Left renal cortex interstitium (tissue), 4 donors: ENCODE data around the gene STK36. TPM values are rescaled to one million over a fixed set of nuclear protein-coding genes. Genes with fewer than 3 reads are reported as not detected.

ENCODE experiments used
- DNase-seq, 4 donors: peaks; one replicate each; pipeline ENCODE4 v3.0.0-alpha.2; 2013; ENCODE audit warnings: low read depth in 4 of 4, low spot score in 2 of 4, missing footprints in 1 of 4
- polyA plus RNA-seq, 4 donors: library from polyadenylated mRNA; unstranded; fragments of 120-200 nt; gene quantifications; one replicate each; pipeline ENCODE4 v1.2.1, GENCODE V29; 2013; ENCODE audit not compliant: insufficient read length in 4 of 4

The STK36 gene
- polyA plus RNA-seq, 4 donors: 37.0 to 118 (median 82.2) TPM

- DNase-seq: no peak
These were observed 42.0 kb downstream of the STK36 start for GRCh38 chr2:218713922-218714321.

DNA sequence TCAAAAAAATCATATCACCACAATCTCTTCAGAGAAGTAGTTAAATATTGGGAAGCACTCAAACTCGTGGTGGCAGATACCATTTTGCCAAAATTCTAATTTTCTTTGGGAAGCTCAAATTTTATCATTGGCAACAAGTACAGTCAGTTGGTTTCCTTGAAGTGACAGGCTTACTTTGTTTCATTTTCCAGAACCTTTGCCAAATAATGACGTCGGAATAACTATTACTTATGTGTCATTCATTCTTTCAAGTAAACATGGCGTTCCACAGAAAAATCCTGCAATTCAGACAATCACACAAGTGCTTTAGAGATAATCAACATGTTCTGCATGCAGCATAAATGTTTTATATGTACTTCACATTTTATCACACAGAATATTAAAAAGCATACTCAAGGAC lies 44.2 kb downstream of the STK36 start:
- DNase-seq: no peak

DNA sequence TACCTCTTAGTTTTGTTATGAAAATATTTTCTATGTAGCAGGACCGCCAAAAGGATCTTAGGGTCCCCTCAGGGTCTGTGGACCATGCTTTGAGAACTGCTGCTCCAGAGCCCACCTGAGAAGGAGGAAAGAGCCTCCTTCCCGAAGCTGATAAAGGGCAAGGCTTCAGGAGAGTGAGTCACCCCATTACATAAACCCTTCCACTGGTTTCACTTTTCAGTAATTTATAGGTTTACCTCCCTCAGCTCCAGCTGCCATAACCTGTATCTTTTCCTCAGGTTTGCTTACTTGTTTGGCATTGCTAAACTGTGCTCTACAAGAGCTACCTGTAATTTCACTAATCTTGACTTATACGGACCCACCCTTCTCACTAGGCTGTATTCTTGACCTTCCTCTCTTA lies 45.4 kb downstream of the STK36 start:
- no peak for DNase-seq

DNA sequence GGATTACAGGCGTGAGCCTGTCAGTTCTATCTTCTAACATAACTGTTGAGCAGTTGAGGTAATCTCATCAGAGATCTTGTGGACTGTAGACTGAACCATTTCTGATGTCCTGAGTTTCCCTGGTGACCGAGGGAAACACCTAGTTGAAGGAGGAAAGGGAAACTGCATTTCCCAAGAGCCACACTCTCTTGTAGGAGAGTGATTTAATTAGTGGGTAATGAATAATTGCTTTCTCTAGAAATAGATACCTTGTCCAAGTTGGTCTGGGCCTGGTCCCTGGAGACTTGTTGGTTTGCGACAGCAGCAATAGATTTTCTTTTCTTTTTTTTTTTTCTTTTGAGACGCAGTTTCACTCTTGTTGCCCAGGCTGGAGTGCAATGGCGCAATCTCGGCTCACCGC lies 46.2 kb downstream of the STK36 start:
- no peak for DNase-seq

GRCh38 chr2:218719457-218719856 lies 47.6 kb downstream of the STK36 start:
- DNase-seq: no peak

DNA sequence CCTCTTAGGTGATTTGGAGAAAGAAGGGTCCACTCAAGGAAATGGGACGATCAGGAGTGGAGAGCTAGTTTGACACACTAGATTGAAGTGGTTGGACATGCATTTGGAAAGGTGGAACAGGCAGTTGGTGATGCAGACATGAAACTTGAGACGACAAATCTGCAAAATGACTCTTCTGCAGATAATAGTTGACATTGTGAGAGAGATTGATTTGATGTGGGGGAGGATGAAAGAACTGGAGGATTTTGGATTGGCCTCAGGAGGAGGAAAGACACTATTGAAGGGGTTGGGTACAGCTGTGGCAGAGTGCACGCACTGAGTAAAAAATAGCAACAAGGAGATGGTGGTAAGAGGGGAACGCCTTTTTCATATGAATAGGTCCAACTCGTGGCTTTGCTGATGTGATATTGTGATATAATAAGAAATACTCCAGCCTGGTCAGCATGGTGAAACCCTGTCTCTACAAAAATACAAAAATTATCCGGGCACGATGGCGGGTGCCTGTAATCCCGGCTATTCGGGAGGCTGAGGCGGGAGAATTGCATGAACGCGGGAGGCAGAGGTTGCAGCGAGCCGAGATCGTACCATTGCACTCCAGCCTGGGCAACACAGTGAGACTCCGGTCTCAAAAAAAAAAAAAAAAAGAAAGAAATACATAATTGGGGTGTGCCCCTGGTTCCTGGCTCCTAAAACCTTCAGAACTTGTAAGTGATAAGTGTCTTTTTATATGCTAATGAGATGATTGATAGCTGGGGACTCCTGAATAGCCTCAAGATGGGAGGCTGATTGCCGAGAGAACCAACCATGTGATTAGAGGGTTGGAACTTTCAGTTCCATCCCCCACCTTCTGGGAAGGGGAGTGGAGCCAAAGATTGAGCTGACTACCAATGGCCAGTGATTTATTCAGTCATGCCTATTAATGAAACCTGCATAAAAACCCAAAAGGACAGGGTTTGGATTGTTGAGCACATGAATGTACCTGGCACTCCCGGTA lies 48.5 kb downstream of the STK36 start:
- no peak for DNase-seq

DNA sequence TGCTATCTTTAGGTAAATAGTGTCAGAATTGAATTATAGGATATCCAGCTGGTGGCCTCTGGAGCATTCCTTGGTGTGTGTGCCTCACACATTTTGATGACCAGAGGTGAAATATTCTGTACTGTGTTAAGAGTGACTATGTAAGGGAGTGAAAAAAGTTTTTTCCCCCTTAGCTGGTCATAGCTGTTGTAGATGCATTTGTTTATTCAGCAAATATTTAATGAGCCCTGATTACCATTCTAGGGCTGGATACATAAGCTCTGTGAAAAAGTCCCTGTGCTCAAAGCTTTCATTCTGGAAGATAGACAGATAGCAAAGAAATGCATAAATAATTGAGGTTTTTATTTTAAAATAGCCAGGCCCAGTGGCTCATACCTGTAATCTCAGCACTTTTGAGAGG lies 49.6 kb downstream of the STK36 start:
- no peak for DNase-seq

DNA sequence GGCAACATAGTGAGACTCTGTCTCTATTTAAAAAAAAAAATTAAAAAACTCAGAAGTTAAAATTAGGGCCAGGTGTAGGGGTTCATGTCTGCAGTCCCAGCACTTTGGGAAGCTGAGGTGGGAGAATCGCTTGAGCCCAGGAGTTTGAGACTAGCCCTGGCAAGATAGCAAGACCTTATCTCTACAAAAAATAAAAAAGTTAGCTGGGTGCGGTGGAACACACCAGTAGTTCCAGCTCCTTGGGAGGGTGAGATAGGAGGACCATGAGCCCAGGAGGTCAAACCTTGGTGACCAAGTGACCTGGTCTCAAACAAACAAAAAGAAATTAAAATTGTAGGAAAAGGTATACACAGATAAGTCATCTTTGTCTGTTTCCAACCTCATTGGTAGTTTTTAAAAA lies 50.0 kb downstream of the STK36 start:
- no peak for DNase-seq

GRCh38 chr2:218722419-218722818 lies 50.5 kb downstream of the STK36 start:
- DNase-seq: no peak

DNA sequence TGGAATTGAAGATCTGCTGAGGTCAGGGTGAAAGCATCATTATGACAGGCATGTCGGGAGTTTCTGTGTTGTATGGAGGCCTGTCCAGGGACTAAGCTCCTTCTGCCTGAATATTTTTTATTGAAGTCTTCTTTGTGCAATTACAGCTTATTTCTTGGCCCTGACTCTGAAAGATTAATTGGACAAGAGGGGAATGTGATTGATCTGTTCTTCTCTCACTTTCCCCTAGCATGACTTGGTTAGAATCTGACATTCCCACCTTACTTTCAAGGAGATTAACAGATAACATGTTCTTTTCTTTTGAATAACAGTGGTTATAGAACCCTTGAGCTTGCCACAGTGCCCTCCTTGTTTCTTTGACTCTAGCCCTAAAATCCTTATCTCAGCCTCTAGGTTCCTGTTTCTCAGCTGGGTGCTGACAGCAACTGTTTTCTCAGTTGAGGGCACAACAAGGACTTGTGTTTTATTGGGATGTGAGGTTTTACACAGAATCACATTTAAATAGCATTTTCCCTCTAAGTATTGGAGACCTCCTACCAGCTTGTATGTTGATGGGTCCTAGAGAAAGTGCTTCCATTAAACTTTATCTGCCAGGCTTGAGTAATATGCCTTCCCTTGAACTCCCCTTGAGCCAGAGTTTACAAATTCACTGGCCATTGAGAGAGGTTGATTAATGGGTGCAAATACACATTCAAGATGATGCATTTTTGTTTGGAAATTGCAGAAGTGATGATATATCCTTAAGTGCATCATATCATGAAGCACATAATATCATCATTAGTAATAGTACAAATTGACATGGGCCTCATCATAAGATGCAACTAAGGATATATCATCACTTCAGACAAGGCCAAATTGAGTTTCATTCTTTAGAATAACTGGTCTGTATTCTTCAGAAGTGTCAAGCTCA lies 51.2 kb downstream of the STK36 start:
- no peak for DNase-seq

DNA sequence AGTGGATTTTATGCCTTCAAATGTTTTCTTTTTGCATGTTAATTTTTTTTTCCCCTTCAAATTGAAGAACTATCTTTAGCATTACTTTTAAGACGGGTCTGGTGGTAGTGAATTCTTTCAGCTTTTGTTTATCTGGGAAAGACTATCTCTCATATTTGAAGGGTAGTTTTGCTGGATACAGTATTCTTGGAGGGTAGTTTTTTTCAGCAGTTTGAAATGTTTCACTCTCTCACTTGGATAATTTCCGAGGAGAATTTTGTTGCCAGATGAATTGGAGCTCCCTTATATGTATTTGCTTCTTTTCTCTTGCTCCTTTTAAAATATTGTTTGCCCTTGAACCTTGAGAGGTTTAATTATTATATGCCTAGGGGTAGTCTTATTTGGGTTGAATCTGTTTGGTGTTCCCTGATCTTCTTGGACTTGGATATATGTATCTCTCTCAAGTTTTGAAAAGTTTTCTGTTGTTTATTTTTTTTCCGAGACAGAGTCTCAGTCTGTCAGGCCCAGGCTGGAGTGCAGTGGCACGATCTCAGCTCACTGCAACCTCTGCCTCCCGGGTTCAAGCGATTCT lies 54.2 kb downstream of the STK36 start:
- no peak for DNase-seq

GRCh38 chr2:218727502-218728165 lies 55.7 kb downstream of the STK36 start:
- DNase-seq: no peak

DNA sequence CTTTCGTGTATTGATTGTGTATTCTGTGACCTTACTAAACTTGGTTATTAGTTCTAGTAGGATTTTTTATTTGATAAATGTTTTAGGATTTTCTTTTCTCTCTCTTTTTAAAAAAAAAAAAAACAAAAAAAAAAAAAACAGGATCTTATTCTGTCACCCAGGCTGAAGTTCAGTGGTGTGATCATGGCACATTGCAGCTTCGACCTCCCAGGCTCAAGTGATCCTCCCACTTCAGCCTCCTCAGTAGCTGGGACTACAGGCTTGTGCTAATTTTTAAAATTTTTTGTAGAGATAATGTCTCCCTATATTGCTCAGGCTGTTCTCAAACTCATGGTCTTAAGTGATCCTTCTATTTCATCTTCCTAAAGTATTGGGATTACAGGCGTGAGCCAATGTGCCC lies 57.8 kb downstream of the STK36 start:
- DNase-seq: no peak

DNA sequence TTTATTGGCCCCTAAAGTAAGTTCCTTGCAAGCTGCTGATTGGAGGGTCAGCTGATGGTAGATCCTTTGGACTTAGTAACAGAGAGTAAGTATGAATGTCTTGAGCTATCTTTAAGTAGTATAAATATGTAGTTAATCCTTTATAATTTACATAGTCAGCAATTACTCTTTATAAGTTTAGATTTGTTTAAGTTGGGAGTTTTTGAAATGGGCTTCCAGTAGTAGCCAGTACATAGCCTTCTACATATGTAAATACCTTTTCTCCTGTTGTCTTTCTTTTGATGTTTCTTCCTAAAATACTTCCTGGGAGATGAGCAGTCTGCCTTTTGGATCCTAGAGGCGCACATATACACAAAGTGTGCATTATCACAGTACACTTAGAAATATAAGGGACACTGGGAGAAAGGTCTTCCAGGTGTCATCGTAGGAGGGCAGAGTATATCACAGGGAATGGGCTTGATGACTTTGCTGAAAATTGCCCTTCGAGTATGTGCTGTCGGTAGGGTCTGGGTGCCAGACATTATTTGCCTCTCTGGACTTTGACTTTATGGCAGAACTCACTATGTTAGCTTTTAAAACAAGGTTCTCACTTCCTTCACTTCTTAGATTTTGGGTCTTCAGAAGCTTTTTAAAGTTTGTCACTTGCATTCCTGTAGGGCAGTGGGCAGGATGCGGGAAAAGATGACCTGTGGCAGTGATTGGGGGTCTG lies 60.3 kb downstream of the STK36 start:
- DNase-seq: no peak

DNA sequence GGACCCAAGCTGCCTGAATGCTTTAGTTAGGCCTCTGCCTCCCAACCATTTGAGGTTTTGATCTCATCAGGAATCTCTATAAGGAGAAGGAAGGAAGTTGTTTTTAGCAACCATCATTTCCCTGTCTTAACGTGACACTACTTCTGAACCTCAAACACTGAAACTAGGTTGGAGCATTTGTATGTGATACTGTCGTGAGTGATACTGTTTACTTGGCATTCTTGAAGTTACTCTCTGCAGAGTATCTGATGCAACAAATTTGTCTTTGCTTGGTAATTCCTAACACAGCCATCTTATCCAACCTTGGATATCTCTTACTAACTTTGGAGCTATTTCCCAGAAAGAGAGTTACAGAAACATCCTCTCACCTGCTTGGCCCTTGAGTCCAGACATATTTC lies 60.9 kb downstream of the STK36 start:
- DNase-seq: no peak

- DNase-seq: no peak
These were observed 61.5 kb downstream of the STK36 start for GRCh38 chr2:218733171-218734021.

- no peak for DNase-seq
These were observed 62.5 kb downstream of the STK36 start for GRCh38 chr2:218734190-218734975.

- DNase-seq: no peak
These were observed 64.6 kb downstream of the STK36 start for GRCh38 chr2:218736531-218736930.
